Osteocyte (in vitro differentiated cells): Measurements from ENCODE around the gene GPX7. TPM values are rescaled to one million over a fixed set of nuclear protein-coding genes. Genes with fewer than 3 reads are reported as not detected.

Experiments
- DNase-seq: peaks from one replicate; pipeline ENCODE4 v3.0.0; 2021; ENCODE audit warnings: mixed read lengths; ENCODE audit not compliant: unreplicated experiment; ENCODE audit errors: extremely low spot score
- H3K27ac Mint-ChIP-seq: one replicate; pipeline ENCODE4 v1.8.0; 2021; ENCODE audit warnings: mild to moderate bottlenecking, mixed read lengths; ENCODE audit not compliant: unreplicated experiment
- H3K27me3 Mint-ChIP-seq: one replicate; pipeline ENCODE4 v1.8.0; 2021; ENCODE audit warnings: mixed read lengths; ENCODE audit not compliant: unreplicated experiment
- H3K36me3 Mint-ChIP-seq: one replicate; pipeline ENCODE4 v1.8.0; 2021; ENCODE audit warnings: mixed read lengths; ENCODE audit not compliant: unreplicated experiment
- H3K4me1 Mint-ChIP-seq: one replicate; pipeline ENCODE4 v1.8.0; 2021; ENCODE audit warnings: mixed read lengths; ENCODE audit not compliant: unreplicated experiment
- H3K4me3 Mint-ChIP-seq: one replicate; pipeline ENCODE4 v1.8.0; 2021; ENCODE audit warnings: mild to moderate bottlenecking, moderate library complexity, mixed read lengths; ENCODE audit not compliant: unreplicated experiment
- H3K9me3 Mint-ChIP-seq: one replicate; pipeline ENCODE4 v1.8.0; 2021; ENCODE audit warnings: mixed read lengths; ENCODE audit not compliant: unreplicated experiment
- total RNA-seq: library from RNA; stranded (reverse); gene quantifications from 2 replicates; pipeline ENCODE4 v1.2.1, GENCODE V29; 2021
- TF ChIP-seq, protein P1 (sequence below): fragments of 200-600 bp; sonication (generic); IDR thresholded peaks from 2 replicates; pipeline ENCODE4 v1.5.0; 2021; ENCODE audit warnings: antibody characterized with exemption, mild to moderate bottlenecking, moderate library complexity

The GPX7 gene
- total RNA-seq, 1 donor from 2014 or later, result 36.1 TPM

DNA sequence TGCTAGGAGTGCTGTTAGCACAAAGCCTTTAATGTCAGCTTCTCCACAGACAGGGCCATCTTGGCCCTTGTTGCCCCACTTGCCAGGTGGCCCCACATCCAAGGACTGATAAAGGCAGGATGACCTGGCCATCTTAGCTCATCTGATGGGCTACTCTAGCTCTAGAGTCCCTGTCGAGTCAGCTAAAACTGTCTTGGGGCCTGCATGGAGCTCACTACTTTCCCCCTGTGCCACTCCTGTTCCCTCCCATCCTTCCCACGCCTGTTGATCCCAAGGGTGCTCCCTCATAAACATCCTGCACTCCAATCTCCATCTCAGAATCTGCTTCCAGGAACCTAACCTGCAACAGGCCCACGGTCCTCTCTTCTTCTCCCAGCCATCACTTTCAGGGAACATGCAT, 652 bp upstream of the GPX7 start:
- H3K4me3 Mint-ChIP-seq, result peak overlapping the region; percentile 74
- TF ChIP-seq, protein P1, sequence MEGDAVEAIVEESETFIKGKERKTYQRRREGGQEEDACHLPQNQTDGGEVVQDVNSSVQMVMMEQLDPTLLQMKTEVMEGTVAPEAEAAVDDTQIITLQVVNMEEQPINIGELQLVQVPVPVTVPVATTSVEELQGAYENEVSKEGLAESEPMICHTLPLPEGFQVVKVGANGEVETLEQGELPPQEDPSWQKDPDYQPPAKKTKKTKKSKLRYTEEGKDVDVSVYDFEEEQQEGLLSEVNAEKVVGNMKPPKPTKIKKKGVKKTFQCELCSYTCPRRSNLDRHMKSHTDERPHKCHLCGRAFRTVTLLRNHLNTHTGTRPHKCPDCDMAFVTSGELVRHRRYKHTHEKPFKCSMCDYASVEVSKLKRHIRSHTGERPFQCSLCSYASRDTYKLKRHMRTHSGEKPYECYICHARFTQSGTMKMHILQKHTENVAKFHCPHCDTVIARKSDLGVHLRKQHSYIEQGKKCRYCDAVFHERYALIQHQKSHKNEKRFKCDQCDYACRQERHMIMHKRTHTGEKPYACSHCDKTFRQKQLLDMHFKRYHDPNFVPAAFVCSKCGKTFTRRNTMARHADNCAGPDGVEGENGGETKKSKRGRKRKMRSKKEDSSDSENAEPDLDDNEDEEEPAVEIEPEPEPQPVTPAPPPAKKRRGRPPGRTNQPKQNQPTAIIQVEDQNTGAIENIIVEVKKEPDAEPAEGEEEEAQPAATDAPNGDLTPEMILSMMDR, result no peak
- peaks cover 5% of the 10 kb centered on the region for H3K36me3 Mint-ChIP-seq
- DNase-seq, result no peak
- peaks cover 2% of the 10 kb centered on the region for H3K27me3 Mint-ChIP-seq
- H3K27ac Mint-ChIP-seq, result peak overlapping the region; percentile 73
- H3K4me1 Mint-ChIP-seq, result peaks cover 18% of the 10 kb centered on the region
- no peaks in the 10 kb centered on the region for H3K9me3 Mint-ChIP-seq

DNA sequence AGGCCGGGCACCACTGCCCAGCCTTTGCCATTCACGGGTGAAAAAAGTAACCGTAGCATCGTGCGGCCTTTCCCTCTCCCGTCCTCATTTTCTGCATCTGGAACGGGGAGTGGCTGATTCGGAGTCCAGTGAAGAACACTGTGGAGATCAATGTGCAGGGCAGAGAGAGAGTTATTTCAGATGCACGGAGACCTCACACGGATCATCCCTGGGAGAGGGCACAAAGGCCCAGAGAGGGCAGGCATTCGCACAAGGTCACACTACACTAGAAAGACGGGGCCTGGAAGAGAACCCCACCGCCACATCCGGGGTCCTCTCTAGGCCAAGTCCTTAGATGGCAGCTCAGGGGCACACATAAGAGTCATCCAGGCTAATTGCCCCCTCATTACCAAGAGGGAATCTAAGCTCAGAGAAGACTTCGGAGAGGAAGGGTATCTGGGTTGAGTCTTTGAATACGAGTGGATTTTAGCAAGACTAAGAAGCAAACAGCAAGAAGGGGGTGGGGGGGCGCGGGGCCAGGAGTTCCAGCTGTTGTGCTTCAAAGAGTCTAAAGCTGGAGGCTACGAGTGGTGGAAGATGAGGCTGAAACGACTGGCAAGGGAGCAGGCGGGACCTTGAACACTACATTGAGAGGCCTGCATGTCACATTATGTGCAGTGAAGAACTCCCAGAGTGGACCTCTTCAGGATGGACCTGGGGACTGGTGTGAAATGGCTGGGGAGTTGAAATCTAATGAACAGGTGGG, 857 bp downstream of the GPX7 start:
- Mint-ChIP-seq H3K4me3 (peak overlapping the region; percentile 71), H3K4me1 (peaks cover 18% of the 10 kb centered on the region), H3K36me3 (peaks cover 11% of the 10 kb centered on the region), H3K27me3 (no peaks in the 10 kb centered on the region), H3K27ac (peak overlapping the region; percentile 82), H3K9me3 (no peaks in the 10 kb centered on the region)
- TF ChIP-seq, protein P1, result no peak
- no peak for DNase-seq

DNA sequence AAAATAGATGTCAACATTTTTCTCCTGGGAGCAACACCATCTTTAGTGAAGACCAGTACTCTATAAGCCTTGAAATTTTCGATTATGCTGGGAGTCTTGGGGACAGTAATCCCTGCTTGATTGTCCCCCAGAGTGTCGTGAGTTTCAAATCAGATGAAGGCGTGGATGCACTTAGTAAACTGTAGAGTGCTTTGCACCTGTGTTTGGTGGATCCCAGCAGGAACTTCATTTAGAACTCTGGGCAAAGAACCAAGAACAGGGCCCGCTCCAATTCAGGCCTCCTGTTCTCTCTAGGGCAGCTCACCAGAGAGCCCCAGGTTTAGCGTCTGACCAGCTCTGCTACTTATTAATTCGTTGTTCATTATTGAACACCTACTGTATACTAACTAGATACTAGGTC, 1.5 kb downstream of the GPX7 start:
- H3K4me3 Mint-ChIP-seq, result no peak overlapping the region
- H3K4me1 Mint-ChIP-seq, result peaks cover 18% of the 10 kb centered on the region
- TF ChIP-seq, protein P1, result no peak
- DNase-seq, result no peak
- no peaks in the 10 kb centered on the region for H3K9me3 Mint-ChIP-seq
- H3K27ac Mint-ChIP-seq, result no peak overlapping the region
- H3K36me3 Mint-ChIP-seq, result peaks cover 11% of the 10 kb centered on the region
- no peaks in the 10 kb centered on the region for H3K27me3 Mint-ChIP-seq

DNA sequence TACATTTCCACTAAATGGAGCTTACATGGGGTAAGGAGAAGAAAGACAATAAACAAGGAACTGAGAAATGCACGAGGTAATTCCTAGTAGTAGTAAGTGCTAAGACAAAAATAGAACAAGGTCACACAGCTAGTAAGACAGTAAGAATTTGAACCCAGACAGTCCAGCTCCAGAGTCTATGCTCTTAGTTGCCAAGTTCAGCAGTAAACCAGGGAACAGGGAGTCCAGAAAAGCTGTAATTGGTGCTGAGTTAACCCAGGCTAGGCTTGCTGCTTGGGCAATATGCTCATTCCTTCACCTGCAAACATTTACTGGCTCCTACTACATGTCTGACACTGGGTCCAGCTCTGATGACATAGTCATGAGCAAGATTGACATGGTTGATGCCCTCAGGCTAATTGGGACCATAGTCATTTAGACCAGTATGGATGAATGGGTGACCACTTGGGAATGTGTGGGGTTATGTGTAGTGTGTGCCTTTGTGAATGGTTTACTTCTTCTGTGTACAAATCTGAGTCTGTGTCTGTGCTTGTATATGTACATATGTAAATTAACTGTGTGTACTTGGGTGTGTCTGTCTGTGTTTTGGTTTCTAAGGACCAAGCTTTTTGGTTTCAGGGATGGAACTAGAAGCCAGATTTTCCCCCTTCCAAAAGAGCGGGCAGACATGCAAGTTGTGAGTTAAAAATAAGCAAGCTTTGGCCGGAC, 2.0 kb downstream of the GPX7 start:
- no peak for DNase-seq
- H3K4me3 Mint-ChIP-seq, result no peak overlapping the region
- TF ChIP-seq, protein P1, result no peak
- H3K36me3 Mint-ChIP-seq, result peaks cover 11% of the 10 kb centered on the region
- H3K27me3 Mint-ChIP-seq, result no peaks in the 10 kb centered on the region
- peaks cover 18% of the 10 kb centered on the region for H3K4me1 Mint-ChIP-seq
- H3K27ac Mint-ChIP-seq, result no peak overlapping the region
- H3K9me3 Mint-ChIP-seq, result no peaks in the 10 kb centered on the region

DNA sequence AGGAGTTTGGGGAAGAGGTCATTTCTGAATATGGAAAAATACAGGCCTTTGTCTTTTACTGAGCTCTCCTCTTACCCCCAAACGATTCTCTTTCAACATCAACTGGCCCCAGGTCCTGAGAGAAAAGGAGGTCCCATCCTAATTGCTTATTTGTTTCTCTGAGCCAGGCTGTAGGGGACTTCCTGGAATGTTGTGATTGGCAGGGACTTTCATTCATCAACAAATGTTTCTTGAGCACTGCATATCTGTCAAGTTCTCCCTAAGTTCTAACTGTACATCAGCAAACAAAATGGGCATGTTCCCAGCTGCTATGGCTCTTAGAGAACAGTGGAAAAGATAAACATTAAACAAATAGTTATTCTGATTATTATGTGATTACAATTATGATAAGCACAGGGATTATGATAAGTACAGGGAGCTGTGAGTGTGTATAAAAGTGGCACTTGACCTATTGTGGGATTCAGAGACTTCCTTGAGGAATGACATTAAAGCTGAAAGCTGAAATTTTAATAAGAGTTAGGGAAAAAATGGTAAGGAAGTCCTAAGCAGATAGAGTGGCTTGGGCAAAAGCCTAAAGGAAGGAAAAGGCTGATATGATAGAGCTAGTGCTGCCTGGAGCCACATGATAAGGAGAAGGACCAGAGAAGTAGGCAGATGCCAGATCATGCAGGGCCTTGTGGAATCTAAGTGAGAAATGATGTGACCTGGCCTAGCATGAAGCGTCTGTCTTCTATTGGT, 11.6 kb downstream of the GPX7 start:
- Mint-ChIP-seq H3K4me1 (peaks cover 5% of the 10 kb centered on the region), H3K4me3 (no peak overlapping the region), H3K27me3 (no peaks in the 10 kb centered on the region), H3K36me3 (peaks cover 2% of the 10 kb centered on the region), H3K9me3 (no peaks in the 10 kb centered on the region), H3K27ac (no peak overlapping the region)
- DNase-seq, result no peak
- TF ChIP-seq, protein P1, result no peak
